GM10847 (cell line): ENCODE results near the gene DEFB115.

Experiments
- POLR2A ChIP-seq: IDR thresholded peaks from 2 replicates; pipeline ENCODE4 v1.6.1; 2011; ENCODE audit not compliant: insufficient read length; ENCODE audit errors: extremely low read depth

DEFB115 gene, protein sequence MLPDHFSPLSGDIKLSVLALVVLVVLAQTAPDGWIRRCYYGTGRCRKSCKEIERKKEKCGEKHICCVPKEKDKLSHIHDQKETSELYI

GRCh38 chr20:31257364-31257763 is at the start of gene DEFB115:
Gene DEFB115, plus strand, starts transcription at chr20:31257664. Its CDS starts 0 bp downstream, at chr20:31257664.
- no peak for TF ChIP-seq POLR2A

- TF ChIP-seq POLR2A, result no peak
These were observed 20.5 kb upstream of the DEFB115 start for GRCh38 chr20:31236953-31237352.

DNA sequence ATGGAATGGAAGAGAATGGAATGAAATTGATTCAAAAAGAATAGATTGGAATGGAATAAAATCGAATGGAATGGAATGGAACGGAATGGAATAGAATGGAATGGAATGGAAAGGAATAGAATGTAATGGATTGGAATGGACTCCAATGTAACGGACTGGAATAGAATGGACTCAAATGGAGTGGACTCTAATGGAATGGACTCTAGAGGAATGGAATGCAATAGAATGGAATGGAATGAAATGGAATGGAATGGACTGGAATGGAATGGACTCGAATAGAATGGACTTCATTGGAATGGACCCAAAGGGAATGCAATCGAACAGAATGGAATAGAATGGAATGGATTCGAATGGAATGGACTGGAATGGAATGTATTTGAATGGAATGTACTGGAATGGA is 19.7 kb upstream of the DEFB115 start:
- no peak for TF ChIP-seq POLR2A

DNA sequence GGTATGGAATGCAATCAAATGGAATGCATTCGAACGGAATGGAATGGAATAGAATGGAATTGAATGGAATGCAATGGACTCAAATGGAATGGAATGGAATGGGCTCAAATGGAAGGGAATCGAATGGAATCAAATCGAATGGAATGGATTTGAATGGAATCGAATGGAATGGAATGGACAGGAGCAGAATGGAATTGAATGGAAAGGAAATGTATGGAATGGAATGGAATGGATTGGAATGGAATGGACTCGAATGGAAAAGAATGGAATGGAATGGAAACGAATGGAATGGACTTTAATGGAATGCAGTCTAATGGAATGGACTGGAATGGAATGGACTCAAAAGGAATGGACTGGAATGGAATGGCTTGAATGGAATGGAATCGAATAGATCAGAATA is 18.3 kb upstream of the DEFB115 start:
- TF ChIP-seq POLR2A, result no peak

DNA sequence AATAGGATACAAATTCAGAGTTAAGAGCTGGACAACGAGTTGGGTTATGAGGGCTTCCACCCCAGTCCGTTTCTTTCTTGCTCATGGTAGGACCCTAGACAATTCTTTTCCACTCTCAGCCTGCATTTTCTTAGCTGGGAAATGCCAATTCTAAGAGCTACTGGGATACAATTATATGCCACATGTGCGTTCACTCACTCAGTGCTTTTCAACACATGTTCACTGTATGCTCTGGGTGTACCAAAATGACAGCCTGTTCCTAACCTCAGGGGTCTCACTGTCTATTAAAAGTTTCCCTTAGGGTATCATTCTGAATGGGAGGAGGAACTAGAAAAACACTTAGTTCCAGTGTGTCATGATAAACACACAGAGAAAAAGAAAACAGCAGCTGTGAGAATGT is 505 bp upstream of the DEFB115 start:
- no peak for TF ChIP-seq POLR2A

- no peak for TF ChIP-seq POLR2A
These were observed 3.0 kb downstream of the DEFB115 start for GRCh38 chr20:31260326-31260932.

GRCh38 chr20:31274441-31274840 is 17.0 kb downstream of the DEFB115 start:
- no peak for TF ChIP-seq POLR2A

- TF ChIP-seq POLR2A, result no peak
These were observed 20.7 kb downstream of the DEFB115 start for GRCh38 chr20:31278178-31278577.

DNA sequence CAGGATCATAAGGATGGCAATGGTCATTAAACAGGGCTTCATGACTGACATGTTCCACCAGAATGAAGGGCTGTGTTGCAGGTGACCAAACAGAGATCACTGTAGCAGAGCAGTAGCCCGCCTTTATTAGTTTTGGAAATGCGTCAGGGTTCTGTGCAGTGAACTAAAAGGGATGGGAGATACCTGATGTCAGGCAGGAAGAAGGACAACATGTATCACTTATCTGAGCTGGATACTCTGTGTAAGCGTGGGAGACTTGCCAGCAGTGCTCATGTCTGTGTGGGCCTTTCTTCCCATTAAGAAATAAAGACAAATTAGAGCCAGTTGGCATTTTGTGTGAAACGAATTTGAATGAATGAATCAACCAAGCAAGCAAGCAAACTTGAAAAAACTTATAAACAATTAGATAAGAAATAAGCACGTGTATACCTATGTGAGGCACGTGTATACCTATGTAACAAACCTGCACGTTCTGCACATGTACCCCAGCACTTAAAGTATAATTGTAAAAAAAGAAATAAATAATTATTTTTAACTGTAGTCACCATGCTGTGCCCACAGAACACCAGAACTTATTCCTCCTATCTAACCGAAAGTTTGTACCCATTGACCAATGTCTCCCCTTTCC is 51.2 kb downstream of the DEFB115 start, which contains the start of gene DEFB116:
DEFB116 (minus strand) TSS at position 51 of the 628 bp plus-strand sequence; CDS start at position 51, 0 bp downstream.
- TF ChIP-seq POLR2A, result no peak
